OCI-LY7 (cell line): ENCODE measurements around the gene MYBPC3.

Experiments
- EZH2phosphoT487 ChIP-seq: fragments of 200-600 bp; sonication (generic); IDR thresholded peaks from 2 replicates; pipeline ENCODE4 v1.6.1; 2018; ENCODE audit warnings: low read depth, borderline replicate concordance, mild to moderate bottlenecking, mixed run types, antibody characterized with exemption, low read length, moderate library complexity, mixed read lengths
- TF ChIP-seq, protein P1 (sequence below): fragments of 200-600 bp; sonication (generic); conservative IDR thresholded peaks from 2 replicates; pipeline ENCODE4 v1.5.1; 2014; ENCODE audit warnings: mild to moderate bottlenecking, antibody characterized with exemption, low read length, moderate library complexity, mixed read lengths

GRCh38 chr11:47400768-47401279, 48.3 kb upstream of the MYBPC3 start:
- TF ChIP-seq, protein P1, sequence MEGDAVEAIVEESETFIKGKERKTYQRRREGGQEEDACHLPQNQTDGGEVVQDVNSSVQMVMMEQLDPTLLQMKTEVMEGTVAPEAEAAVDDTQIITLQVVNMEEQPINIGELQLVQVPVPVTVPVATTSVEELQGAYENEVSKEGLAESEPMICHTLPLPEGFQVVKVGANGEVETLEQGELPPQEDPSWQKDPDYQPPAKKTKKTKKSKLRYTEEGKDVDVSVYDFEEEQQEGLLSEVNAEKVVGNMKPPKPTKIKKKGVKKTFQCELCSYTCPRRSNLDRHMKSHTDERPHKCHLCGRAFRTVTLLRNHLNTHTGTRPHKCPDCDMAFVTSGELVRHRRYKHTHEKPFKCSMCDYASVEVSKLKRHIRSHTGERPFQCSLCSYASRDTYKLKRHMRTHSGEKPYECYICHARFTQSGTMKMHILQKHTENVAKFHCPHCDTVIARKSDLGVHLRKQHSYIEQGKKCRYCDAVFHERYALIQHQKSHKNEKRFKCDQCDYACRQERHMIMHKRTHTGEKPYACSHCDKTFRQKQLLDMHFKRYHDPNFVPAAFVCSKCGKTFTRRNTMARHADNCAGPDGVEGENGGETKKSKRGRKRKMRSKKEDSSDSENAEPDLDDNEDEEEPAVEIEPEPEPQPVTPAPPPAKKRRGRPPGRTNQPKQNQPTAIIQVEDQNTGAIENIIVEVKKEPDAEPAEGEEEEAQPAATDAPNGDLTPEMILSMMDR, result no peak
- no peak for TF ChIP-seq EZH2phosphoT487
